ENCODE data around the gene TMEM256.

The TMEM256 gene

GRCh38 chr17:7403043-7403726 is 712 bp downstream of the TMEM256 start:
- H3K4me3 ChIP-seq (ENCODE audit: low read depth, low read length) = peak overlapping the region; percentile 75
- no peak for TF ChIP-seq CTCF (IDR thresholded peaks at IDR 0.05; ENCODE audit: low read depth, low read length)

GRCh38 chr17:7398612-7399011 is 5.3 kb downstream of the TMEM256 start:
- no peak overlapping the region for H3K4me3 ChIP-seq (ENCODE audit: low read depth, low read length)
- no peak for TF ChIP-seq CTCF (IDR thresholded peaks at IDR 0.05; ENCODE audit: low read depth, low read length)

- no peak for TF ChIP-seq CTCF (IDR thresholded peaks at IDR 0.05; ENCODE audit: low read depth, low read length)
- H3K4me3 ChIP-seq (ENCODE audit: low read depth, low read length) = no peak overlapping the region
These were observed 7.8 kb downstream of the TMEM256 start for GRCh38 chr17:7396147-7396546.

GRCh38 chr17:7394452-7395191 is 9.3 kb downstream of the TMEM256 start, which contains the start of gene PLSCR3:
TSS of gene PLSCR3 (minus strand) at chr17:7394525. CDS start at chr17:7394110, 415 bp downstream.
- peak within 1 kb of the TSS; percentile 90 for H3K4me3 ChIP-seq (ENCODE audit: low read depth, low read length)
- TF ChIP-seq CTCF (IDR thresholded peaks at IDR 0.05; ENCODE audit: low read depth, low read length) = peak; percentile 36

GRCh38 chr17:7393613-7394451 is 10.1 kb downstream of the TMEM256 start:
- TF ChIP-seq CTCF (IDR thresholded peaks at IDR 0.05; ENCODE audit: low read depth, low read length) = no peak

GRCh38 chr17:7392696-7393612 is 10.9 kb downstream of the TMEM256 start:
- H3K4me3 ChIP-seq (ENCODE audit: low read depth, low read length) = peak overlapping the region; percentile 90
- TF ChIP-seq CTCF (IDR thresholded peaks at IDR 0.05; ENCODE audit: low read depth, low read length) = no peak

More at GRCh38 chr17:7393613-7394451, 10.1 kb downstream of the TMEM256 start:
- H3K4me3 ChIP-seq (ENCODE audit: low read depth, low read length) = peak overlapping the region; percentile 90

Data from WI38 (cell line).